GM12801 (cell line): ENCODE data around the gene FAS.

Experiments used
- CTCF ChIP-seq: IDR thresholded peaks from one replicate; pipeline ENCODE4 v1.5.1; 2011; ENCODE audit warnings: control low read depth; ENCODE audit not compliant: insufficient read length; ENCODE audit errors: extremely low read depth

FAS gene

DNA sequence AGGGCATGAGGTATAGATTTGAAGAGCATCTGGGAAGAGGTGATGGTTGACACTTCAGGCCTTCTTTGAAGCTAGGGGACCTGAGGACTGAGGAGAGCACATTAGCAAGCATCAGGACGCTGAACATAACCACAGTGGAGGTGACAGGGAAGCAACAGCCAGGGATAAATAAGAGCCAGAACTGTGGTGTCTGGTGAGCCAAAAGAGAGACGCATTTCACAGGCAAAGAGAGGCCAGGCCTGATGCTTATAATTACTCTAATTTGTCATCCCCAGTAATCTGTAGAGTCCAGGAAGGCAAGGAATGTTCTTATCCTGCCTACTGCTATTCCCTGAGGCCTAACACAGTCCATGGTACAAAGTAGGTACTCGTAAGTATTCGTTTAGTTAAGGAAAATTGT lies 10.4 kb upstream of the FAS start:
- no peak for TF ChIP-seq CTCF

- TF ChIP-seq CTCF: no peak
Observed at GRCh38 chr10:88980800-88981199, 9.8 kb upstream of the FAS start.

- no peak for TF ChIP-seq CTCF
Observed at GRCh38 chr10:88981435-88981834, 9.2 kb upstream of the FAS start.

DNA sequence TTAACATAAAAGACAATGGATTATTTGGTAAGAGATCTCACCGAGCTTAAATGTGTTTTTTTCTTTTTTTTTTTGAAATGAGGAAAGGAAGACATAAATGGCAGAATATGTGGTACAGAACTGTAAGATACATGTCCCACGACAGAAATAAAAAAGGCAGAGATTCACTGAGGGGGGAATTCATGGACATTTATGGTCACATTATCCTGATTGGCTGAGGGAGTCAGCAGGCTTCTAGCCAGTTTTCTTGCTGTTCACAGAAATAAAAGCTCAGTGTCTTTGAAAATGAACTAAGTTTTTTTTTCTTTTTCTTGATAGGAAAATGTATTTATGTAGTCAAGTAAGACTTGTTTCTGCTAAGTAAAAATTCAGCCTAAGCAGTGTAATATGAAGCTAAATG lies 8.2 kb upstream of the FAS start:
- TF ChIP-seq CTCF: no peak

DNA sequence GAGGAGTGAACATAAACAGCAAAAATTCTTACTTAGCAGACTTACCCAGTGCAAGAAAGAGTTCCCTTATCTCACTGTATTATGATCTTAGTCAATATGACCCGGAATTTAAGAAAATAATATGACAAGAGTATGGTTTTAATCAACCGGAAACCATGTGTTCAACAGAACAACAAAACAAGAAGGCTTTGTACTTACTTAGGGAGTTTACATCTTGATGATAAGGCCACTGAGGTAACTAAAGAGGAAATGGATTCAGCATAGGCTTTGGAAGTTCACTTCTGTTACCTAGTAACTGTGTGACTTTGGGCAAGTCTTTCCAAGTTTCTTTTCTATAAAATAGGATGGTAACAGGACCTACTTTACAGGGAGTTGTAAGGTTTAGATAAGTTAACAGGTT lies 7.4 kb upstream of the FAS start:
- TF ChIP-seq CTCF: no peak

- TF ChIP-seq CTCF: no peak
Observed at GRCh38 chr10:88983939-88984338, 6.7 kb upstream of the FAS start.

DNA sequence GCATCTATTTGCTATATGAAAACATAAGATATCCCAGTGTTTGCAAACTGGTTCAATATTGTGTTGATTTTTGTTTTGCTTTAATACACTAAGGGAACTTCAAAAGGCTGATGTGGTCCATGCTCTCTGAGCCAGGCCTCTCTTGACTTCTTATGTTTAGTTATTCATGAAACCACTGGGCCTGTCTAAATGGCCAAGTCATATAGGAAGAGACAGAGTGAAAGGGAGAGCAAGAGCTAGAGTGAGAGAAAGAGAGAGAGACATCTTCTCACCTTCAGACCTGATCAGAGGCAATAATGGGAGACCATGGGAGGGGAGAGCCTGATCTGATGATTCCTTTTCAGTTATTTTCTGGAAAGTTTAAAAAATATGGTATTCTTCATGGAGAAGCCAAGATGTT lies 6.1 kb upstream of the FAS start:
- no peak for TF ChIP-seq CTCF
